Measurements from ENCODE around the gene ARMC12. TPM values are rescaled to one million over a fixed set of nuclear protein-coding genes. Genes with fewer than 3 reads are reported as not detected.

ARMC12 gene
- total RNA-seq, 4 donors from 2014 or later: 0.26 to 1.5 TPM; not detected in 2

- DNase-seq: no peak
- intact Hi-C loops (cut with DNase I): no loop called here
- H3K36me3 ChIP-seq: no peaks in the 10 kb centered on the region
- no peaks in the 10 kb centered on the region for H3K9me3 ChIP-seq
- peaks cover 0 to 4% (median 0%) of the 10 kb centered on the region in 3 donors for H3K4me1 ChIP-seq
- WGBS, 2 donors: 64 to 83% methylated on average over 4 of the region's 4 CpGs
- no peak overlapping the region for H3K4me3 ChIP-seq
- H3K27me3 ChIP-seq: peaks cover 0 to under 1% (median 0%) of the 10 kb centered on the region in 4 donors
- H3K27ac ChIP-seq: no peak overlapping the region
- TF ChIP-seq, protein P1, sequence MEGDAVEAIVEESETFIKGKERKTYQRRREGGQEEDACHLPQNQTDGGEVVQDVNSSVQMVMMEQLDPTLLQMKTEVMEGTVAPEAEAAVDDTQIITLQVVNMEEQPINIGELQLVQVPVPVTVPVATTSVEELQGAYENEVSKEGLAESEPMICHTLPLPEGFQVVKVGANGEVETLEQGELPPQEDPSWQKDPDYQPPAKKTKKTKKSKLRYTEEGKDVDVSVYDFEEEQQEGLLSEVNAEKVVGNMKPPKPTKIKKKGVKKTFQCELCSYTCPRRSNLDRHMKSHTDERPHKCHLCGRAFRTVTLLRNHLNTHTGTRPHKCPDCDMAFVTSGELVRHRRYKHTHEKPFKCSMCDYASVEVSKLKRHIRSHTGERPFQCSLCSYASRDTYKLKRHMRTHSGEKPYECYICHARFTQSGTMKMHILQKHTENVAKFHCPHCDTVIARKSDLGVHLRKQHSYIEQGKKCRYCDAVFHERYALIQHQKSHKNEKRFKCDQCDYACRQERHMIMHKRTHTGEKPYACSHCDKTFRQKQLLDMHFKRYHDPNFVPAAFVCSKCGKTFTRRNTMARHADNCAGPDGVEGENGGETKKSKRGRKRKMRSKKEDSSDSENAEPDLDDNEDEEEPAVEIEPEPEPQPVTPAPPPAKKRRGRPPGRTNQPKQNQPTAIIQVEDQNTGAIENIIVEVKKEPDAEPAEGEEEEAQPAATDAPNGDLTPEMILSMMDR (IDR thresholded peaks at IDR 0.05): no peak
- no peak for TF ChIP-seq POLR2A (IDR thresholded peaks at IDR 0.05)
Measured at GRCh38 chr6:35752330-35752729, 15.5 kb downstream of the ARMC12 start.

DNA sequence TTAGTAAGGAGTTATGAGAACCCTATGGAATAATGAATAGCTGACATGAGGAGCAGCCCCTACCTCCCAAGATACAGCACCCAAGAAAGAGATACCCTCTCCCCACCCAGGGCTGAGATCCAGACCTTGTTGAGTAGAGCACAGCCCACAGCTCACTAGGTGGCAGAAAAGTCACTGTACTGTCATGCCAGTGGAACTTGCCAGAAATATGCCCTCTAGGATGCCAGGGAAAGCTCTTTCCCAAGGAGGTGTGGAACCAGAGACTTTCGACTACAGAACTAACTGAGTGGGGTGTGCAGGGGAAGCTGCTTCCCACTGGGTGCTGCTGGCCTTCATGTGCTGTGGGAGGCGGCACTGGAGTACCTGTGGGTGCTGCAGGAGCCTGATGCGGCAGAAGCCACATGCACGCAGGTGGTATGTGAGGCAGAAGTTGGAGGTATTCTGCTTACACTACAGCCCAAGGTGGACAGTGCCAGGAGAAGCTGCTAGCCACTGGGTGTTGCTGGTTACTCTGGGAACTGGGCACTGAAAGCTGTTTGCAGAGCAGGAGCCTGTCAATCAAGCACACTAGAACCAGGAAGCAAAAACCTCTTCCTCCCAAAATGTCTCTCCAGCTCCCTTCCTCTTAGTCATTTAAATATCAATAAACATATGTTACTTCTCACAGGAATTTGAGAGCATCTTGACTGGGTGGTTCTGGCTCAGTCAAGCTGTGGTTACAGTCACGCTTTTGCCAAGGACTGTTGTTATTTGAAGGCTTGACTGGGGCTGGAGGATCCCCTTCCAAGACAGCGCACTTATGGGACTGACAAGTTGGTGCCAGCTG is 17.8 kb downstream of the ARMC12 start:
- H3K27me3 ChIP-seq: peaks cover 0 to 12% (median 0%) of the 10 kb centered on the region in 4 donors
- WGBS, 2 donors: 46 to 54% methylated on average over 2 of the region's 6 CpGs
- no peak for TF ChIP-seq POLR2A (IDR thresholded peaks at IDR 0.05)
- TF ChIP-seq, protein P1 (IDR thresholded peaks at IDR 0.05): no peak
- no peaks in the 10 kb centered on the region for H3K36me3 ChIP-seq
- H3K9me3 ChIP-seq: no peaks in the 10 kb centered on the region
- H3K27ac ChIP-seq: no peak overlapping the region
- H3K4me1 ChIP-seq: peaks cover 0 to 4% (median 0%) of the 10 kb centered on the region in 3 donors
- intact Hi-C loops (cut with DNase I): no loop called here
- H3K4me3 ChIP-seq: no peak overlapping the region
- DNase-seq: no peak

GRCh38 chr6:35755278-35755924 is 18.6 kb downstream of the ARMC12 start:
- TF ChIP-seq, protein P1 (IDR thresholded peaks at IDR 0.05): no peak
- no peak for TF ChIP-seq POLR2A (IDR thresholded peaks at IDR 0.05)
- DNase-seq: no peak
- peaks cover 0 to 4% (median 0%) of the 10 kb centered on the region in 3 donors for H3K4me1 ChIP-seq
- H3K27ac ChIP-seq: no peak overlapping the region
- intact Hi-C loops (cut with DNase I): no loop called here
- 29 to 37% methylated on average over 3 of the region's 3 CpGs for WGBS, 2 donors
- no peak overlapping the region for H3K4me3 ChIP-seq
- H3K9me3 ChIP-seq: no peaks in the 10 kb centered on the region
- no peaks in the 10 kb centered on the region for H3K36me3 ChIP-seq
- peaks cover 0 to 19% (median 0%) of the 10 kb centered on the region in 4 donors for H3K27me3 ChIP-seq

DNA sequence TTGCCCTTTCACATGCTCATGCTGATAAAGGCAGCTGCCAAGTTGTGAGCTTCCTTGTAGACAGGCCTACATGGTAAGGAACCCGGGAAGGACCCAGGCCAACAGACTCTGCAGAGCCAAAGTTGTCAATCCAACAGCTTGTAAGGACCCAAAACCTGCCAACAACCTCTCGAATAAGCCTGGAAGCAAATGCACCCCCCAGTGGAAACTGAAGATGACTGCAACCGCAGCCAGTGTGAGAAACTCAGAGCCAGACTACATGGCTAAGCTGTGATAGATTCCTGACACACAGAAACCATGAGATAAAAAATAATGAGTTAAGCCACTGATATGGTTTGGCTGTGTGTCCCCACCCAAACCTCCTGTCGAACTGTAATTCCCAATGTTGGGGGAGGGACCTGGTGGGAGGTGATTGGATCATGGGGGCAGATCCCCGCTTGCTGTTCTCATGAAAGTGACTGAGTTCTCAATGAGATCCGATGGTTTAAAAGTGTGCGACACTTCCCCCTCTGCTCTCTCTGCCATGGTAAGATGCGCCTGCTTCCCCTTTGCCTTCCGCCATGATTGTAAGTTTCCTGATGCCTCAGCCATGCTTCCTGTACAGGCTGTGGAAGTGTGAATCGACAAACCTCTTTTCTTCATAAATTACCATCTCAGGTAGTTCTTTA is 20.8 kb downstream of the ARMC12 start:
- H3K27me3 ChIP-seq: peaks cover 0 to 41% (median 0%) of the 10 kb centered on the region in 4 donors
- 54 to 58% methylated on average over 7 to 10 of the region's 10 CpGs for WGBS, 2 donors
- no peak for TF ChIP-seq POLR2A (IDR thresholded peaks at IDR 0.05)
- TF ChIP-seq, protein P1 (IDR thresholded peaks at IDR 0.05): peak in 2 of 6 experiments; percentile 20
- H3K4me1 ChIP-seq: peaks cover 0 to 4% (median 0%) of the 10 kb centered on the region in 3 donors
- DNase-seq: no peak
- no peak overlapping the region for H3K27ac ChIP-seq
- no peaks in the 10 kb centered on the region for H3K36me3 ChIP-seq
- intact Hi-C loops (cut with DNase I): no loop called here
- no peaks in the 10 kb centered on the region for H3K9me3 ChIP-seq
- no peak overlapping the region for H3K4me3 ChIP-seq

Data from esophagus squamous epithelium (tissue), 5 donors.